H1 (cell line): ENCODE results near the gene CPO. TPM values are rescaled to one million over a fixed set of nuclear protein-coding genes. Genes with fewer than 3 reads are reported as not detected.

ENCODE experiments used
- BRCA1 ChIP-seq: IDR thresholded peaks from 2 replicates; pipeline ENCODE4 v1.6.1; 2012; ENCODE audit warnings: low read depth, low read length, improper control_type of control experiment
- CBX5 ChIP-seq: fragments of 300-800, 300-1000 bp; sonication (generic); IDR thresholded peaks from 2 replicates; pipeline ENCODE4 v1.7.1; 2016; ENCODE audit warnings: antibody characterized with exemption, low read length, low read depth
- CHD7 ChIP-seq: fragments of 300-600 bp; sonication (generic); IDR thresholded peaks from 2 replicates; pipeline ENCODE4 v1.7.1; 2012; ENCODE audit warnings: low read length, moderate library complexity, mild to moderate bottlenecking, inconsistent platforms; ENCODE audit not compliant: insufficient replicate concordance
- FOSL1 ChIP-seq: IDR thresholded peaks from 2 replicates; pipeline ENCODE4 v1.6.1; 2011; ENCODE audit warnings: mild to moderate bottlenecking, low read depth, low read length, moderate library complexity; ENCODE audit not compliant: insufficient read depth
- GABPA ChIP-seq: IDR thresholded peaks from 2 replicates; pipeline ENCODE4 v1.6.1; 2011; ENCODE audit warnings: mild to moderate bottlenecking, low read length, moderate library complexity, borderline replicate concordance; ENCODE audit not compliant: insufficient read depth
- HDAC2 ChIP-seq, 2 experiments: fragments of 300-600 bp in 1 of 2; sonication (generic) in 1 of 2; IDR thresholded peaks; 2 replicates each; pipeline ENCODE4 v1.6.1; 2011 to 2012; ENCODE audit warnings: low read depth in 2 of 2, low read length in 2 of 2, mild to moderate bottlenecking in 2 of 2, moderate library complexity in 2 of 2, borderline replicate concordance in 1 of 2, inconsistent platforms in 1 of 2
- MAFK ChIP-seq: IDR thresholded peaks from 2 replicates; pipeline ENCODE4 v1.6.1; 2012; ENCODE audit warnings: low read depth, mild to moderate bottlenecking, improper control_type of control experiment, low read length
- polyA plus RNA-seq, 7 experiments: library from polyadenylated mRNA; depleted of rRNA in 3 of 7; stranded (reverse) in 5 of 7; unstranded in 2 of 7; fragments of >200 nt in 5 of 7; fragments of 200-250 nt in 2 of 7; gene quantifications; 1 replicate in 5 of 7; 2 replicates in 1 of 7; 4 replicates in 1 of 7; pipeline versions ENCODE4 v1.2.1 to v1.2.3, GENCODE V29; 2011 to 2013; ENCODE audit warnings: missing spikeins in 2 of 7, mixed read lengths in 2 of 7
- total RNA-seq: library from RNA; stranded (reverse); fragmentation: NEBNext Ultra II Directional; extraction: Animal tissue kit (Norgen Biotek cat#: 25700); gene quantifications from 2 replicates; pipeline ENCODE4 v1.2.1, GENCODE V29; 2021

Gene CPO
- total and polyA plus RNA-seq, 2 of the 8 experiments (the other 6 are each of a cell fraction or from before 2014, with no cell fraction given) = 1.3 TPM

DNA sequence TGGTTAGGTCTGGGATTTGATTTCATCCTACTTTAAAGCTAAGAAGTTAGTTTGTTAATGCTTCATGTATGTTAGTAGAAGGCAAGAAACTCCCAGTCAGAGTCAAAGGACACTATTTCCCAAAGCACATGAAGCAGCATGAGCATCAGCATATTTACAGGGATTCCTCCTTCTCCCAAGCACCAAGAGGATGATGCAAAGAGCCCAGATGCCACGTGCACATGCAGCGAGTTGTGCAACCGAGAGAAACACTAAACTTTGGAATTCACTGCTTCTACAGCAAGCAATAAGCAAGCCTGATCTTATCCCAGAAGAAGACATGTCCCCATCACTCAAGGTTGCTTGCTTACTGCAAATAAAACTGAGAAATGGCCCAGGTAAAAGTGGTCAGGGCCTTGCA is 32.5 kb downstream of the CPO start (continued):
- no peak for TF ChIP-seq CHD7
- TF ChIP-seq FOSL1 = no peak
- TF ChIP-seq GABPA = no peak
- TF ChIP-seq BRCA1 = no peak
- no peak for TF ChIP-seq MAFK
- TF ChIP-seq HDAC2 (IDR thresholded peaks at IDR 0.05; ENCODE audit: borderline replicate concordance in 1 of 2, low read depth in 2 of 2, low read length in 2 of 2) = no peak
- TF ChIP-seq CBX5 = no peak
- TF ChIP-seq, all 59 proteins: peak for 0
